ENCODE measurements around the gene HS6ST1.

DNA sequence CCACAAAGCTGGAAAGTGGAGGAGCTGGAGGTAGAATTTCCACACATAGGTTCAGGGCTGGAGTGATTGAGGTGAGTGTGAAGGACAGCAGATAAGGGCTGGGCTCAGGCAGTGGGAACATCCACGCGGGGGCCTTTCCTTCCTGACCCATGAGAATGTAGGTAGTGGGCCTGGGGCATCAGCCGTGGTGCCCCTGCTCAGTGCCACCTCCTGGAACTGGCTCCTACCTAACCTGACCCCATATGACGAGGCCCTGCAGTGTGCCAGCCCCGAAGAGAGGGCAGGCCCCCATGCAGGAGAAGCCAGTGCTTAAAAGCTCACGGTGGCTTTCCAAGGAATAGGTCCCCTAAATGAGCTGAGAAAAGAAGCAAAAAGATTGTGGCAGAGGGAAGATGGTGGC is 66.2 kb downstream of the HS6ST1 start:
- TF ChIP-seq, protein P1, sequence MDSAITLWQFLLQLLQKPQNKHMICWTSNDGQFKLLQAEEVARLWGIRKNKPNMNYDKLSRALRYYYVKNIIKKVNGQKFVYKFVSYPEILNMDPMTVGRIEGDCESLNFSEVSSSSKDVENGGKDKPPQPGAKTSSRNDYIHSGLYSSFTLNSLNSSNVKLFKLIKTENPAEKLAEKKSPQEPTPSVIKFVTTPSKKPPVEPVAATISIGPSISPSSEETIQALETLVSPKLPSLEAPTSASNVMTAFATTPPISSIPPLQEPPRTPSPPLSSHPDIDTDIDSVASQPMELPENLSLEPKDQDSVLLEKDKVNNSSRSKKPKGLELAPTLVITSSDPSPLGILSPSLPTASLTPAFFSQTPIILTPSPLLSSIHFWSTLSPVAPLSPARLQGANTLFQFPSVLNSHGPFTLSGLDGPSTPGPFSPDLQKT (IDR thresholded peaks at IDR 0.05; ENCODE audit: borderline replicate concordance, low read depth, low read length): no peak
- TF ChIP-seq ZNF585B (tag by site-specific recombination; IDR thresholded peaks at IDR 0.05) (no peak), ZBTB8A (tag by site-specific recombination; IDR thresholded peaks at IDR 0.05) (no peak), ZNF112 (tag by site-specific recombination; IDR thresholded peaks at IDR 0.05) (no peak), GLIS2 (tag by site-specific recombination; IDR thresholded peaks at IDR 0.05) (no peak), ZFP3 (tag by site-specific recombination; IDR thresholded peaks at IDR 0.05; ENCODE audit: low read depth) (no peak), ZNF792 (tag by site-specific recombination; IDR thresholded peaks at IDR 0.05) (no peak)
- TF ChIP-seq, protein P2, sequence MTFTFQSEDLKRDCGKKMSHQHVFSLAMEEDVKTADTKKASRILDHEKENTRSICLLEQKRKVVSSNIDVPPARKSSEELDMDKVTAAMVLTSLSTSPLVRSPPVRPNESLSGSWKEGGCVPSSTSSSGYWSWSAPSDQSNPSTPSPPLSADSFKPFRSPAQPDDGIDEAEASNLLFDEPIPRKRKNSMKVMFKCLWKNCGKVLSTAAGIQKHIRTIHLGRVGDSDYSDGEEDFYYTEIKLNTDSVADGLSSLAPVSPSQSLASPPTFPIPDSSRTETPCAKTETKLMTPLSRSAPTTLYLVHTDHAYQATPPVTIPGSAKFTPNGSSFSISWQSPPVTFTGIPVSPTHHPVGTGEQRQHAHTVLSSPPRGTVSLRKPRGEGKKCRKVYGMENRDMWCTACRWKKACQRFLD (tag by site-specific recombination; IDR thresholded peaks at IDR 0.05): no peak
- TF ChIP-seq, protein P3, sequence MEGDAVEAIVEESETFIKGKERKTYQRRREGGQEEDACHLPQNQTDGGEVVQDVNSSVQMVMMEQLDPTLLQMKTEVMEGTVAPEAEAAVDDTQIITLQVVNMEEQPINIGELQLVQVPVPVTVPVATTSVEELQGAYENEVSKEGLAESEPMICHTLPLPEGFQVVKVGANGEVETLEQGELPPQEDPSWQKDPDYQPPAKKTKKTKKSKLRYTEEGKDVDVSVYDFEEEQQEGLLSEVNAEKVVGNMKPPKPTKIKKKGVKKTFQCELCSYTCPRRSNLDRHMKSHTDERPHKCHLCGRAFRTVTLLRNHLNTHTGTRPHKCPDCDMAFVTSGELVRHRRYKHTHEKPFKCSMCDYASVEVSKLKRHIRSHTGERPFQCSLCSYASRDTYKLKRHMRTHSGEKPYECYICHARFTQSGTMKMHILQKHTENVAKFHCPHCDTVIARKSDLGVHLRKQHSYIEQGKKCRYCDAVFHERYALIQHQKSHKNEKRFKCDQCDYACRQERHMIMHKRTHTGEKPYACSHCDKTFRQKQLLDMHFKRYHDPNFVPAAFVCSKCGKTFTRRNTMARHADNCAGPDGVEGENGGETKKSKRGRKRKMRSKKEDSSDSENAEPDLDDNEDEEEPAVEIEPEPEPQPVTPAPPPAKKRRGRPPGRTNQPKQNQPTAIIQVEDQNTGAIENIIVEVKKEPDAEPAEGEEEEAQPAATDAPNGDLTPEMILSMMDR (tag by site-specific recombination; IDR thresholded peaks at IDR 0.05): no peak
